HCT116 (cell line): ENCODE data around the gene NSRP1. TPM values are rescaled to one million over a fixed set of nuclear protein-coding genes. Genes with fewer than 3 reads are reported as not detected.

Source experiments
- ATAC-seq: fragments of 200-7000 bp; cut with Tn5 transposase; 2 replicates; pipeline ENCODE4 v1.9.1; 2020; ENCODE audit warnings: mild to moderate bottlenecking, moderate library complexity
- BruUV-seq: library from RNA; stranded (reverse); fragments of 400-500 nt; replicated peaks from 2 replicates; lab custom pipeline; 2021; lab: Mats Ljungman, UMichigan
- CTCF ChIA-PET: fragments of 300-600 bp; sonication (Branson Sonifier 250); formaldehyde crosslinking; loops from one replicate; lab custom pipeline; 2021; ENCODE audit warnings: antibody characterized with exemption; lab: Charles Lee
- POLR2A ChIA-PET: fragments of 300-600, 350-600 bp; sonication (Branson Sonifier 250); formaldehyde crosslinking; loops from one replicate; lab custom pipeline; 2021; ENCODE audit warnings: antibody characterized with exemption; lab: Charles Lee
- RAD21 ChIA-PET, 2 experiments: fragments of 300-600 bp; sonication (Branson Sonifier 250); formaldehyde crosslinking; loops; one replicate each; lab custom pipeline; 2023; ENCODE audit warnings: low total read pairs in 2 of 2; ENCODE audit not compliant: uncharacterized antibody in 2 of 2, unreplicated experiment in 2 of 2, low non-redundant PET in 1 of 2; lab: Charles Lee
- DNase-seq: peaks from one replicate; pipeline ENCODE4 v3.0.0-alpha.2; 2010; ENCODE audit warnings: low read depth, low spot score
- H2AFZ ChIP-seq: fragments of 200-600 bp; shearing (Covaris generic), sonication (generic); 2 replicates; pipeline ENCODE4 v1.6.1; 2017; ENCODE audit warnings: low read depth, mixed run types, mixed read lengths, antibody characterized with exemption, low read length; ENCODE audit not compliant: poor library complexity, severe bottlenecking
- H3K27ac ChIP-seq: 2 replicates; pipeline ENCODE4 v1.5.1; 2012; ENCODE audit warnings: low read depth, low read length
- H3K27me3 ChIP-seq: fragments of 200-600 bp; sonication (generic); 2 replicates; pipeline ENCODE4 v1.6.1; 2016; ENCODE audit warnings: mixed run types, low read length, mixed read lengths; ENCODE audit not compliant: insufficient read depth
- H3K36me3 ChIP-seq, 2 experiments: fragments of 200-500 bp in 1 of 2; fragments of 200-600 bp in 1 of 2; sonication (Bioruptor generic) in 1 of 2; sonication (generic) in 1 of 2; 2 replicates each; pipeline versions ENCODE4 v1.5.1 to v1.6.1; 2014 to 2016; ENCODE audit warnings: low read length in 2 of 2, inconsistent platforms in 1 of 2, mixed read lengths in 1 of 2, mixed run types in 1 of 2; ENCODE audit not compliant: insufficient read depth in 2 of 2, control insufficient read depth in 1 of 2
- H3K4me1 ChIP-seq, 2 experiments: fragments of 200-600 bp in 1 of 2; sonication (generic) in 1 of 2; 2 replicates each; pipeline versions ENCODE4 v1.5.1 to v1.6.1; 2012 to 2017; ENCODE audit warnings: low read length in 2 of 2, inconsistent platforms in 1 of 2, mild to moderate bottlenecking in 1 of 2, mixed read lengths in 1 of 2, mixed run types in 1 of 2, moderate library complexity in 1 of 2; ENCODE audit not compliant: insufficient read depth in 2 of 2, control insufficient read depth in 1 of 2
- H3K4me2 ChIP-seq: fragments of 200-600 bp; sonication (generic); 2 replicates; pipeline ENCODE4 v1.6.1; 2017; ENCODE audit warnings: mixed run types, low read length, mixed read lengths
- H3K4me3 ChIP-seq, 2 experiments: fragments of 200-600 bp in 1 of 2; sonication (generic) in 1 of 2; replicated peaks in 1 of 2; 2 replicates each; pipeline ENCODE4 v1.5.1; 2011 to 2016; ENCODE audit warnings: low read length in 2 of 2, control low read depth in 1 of 2, low read depth in 1 of 2, mild to moderate bottlenecking in 1 of 2, mixed read lengths in 1 of 2, mixed run types in 1 of 2
- H3K79me2 ChIP-seq: fragments of 200-600 bp; sonication (generic); 2 replicates; pipeline ENCODE4 v1.6.1; 2017; ENCODE audit warnings: mild to moderate bottlenecking, mixed run types, low read length, moderate library complexity, mixed read lengths; ENCODE audit not compliant: insufficient read depth
- H3K9ac ChIP-seq: fragments of 200-600 bp; sonication (generic); 2 replicates; pipeline ENCODE4 v1.6.1; 2016; ENCODE audit warnings: low read length, mixed read lengths
- H3K9me2 ChIP-seq: fragments of 200-600 bp; sonication (generic), shearing (Covaris generic); 2 replicates; pipeline ENCODE4 v1.6.1; 2017; ENCODE audit warnings: mixed run types, mild to moderate bottlenecking, moderate library complexity; ENCODE audit not compliant: insufficient read depth
- H3K9me3 ChIP-seq, 2 experiments: fragments of 200-500 bp in 1 of 2; fragments of 200-600 bp in 1 of 2; sonication (Bioruptor generic) in 1 of 2; sonication (generic) in 1 of 2; 2 replicates each; pipeline ENCODE4 v1.6.1; 2014 to 2017; ENCODE audit warnings: low read length in 2 of 2, mixed read lengths in 2 of 2, inconsistent platforms in 1 of 2, low read depth in 1 of 2, mild to moderate bottlenecking in 1 of 2, mixed run types in 1 of 2, moderate library complexity in 1 of 2; ENCODE audit not compliant: control insufficient read depth in 1 of 2, insufficient read depth in 1 of 2
- H4K20me1 ChIP-seq: fragments of 200-600 bp; sonication (generic), shearing (Covaris generic); 2 replicates; pipeline ENCODE4 v1.6.1; 2017; ENCODE audit warnings: mixed run types, mild to moderate bottlenecking, moderate library complexity; ENCODE audit not compliant: insufficient read depth
- ATF3 ChIP-seq: IDR thresholded peaks from 2 replicates; pipeline ENCODE4 v1.6.1; 2012
- CBX3 ChIP-seq: IDR thresholded peaks from 2 replicates; pipeline ENCODE4 v1.6.1; 2012; ENCODE audit warnings: low read depth
- CEBPB ChIP-seq: IDR thresholded peaks from 2 replicates; pipeline ENCODE4 v1.6.1; 2012; ENCODE audit warnings: low read depth
- CTCF ChIP-seq, 3 experiments: fragments of 200-600 bp in 1 of 3; sonication (generic) in 1 of 3; IDR thresholded peaks in 2 of 3; conservative IDR thresholded peaks in 1 of 3; 2 replicates each; pipeline ENCODE4 v1.5.1; 2012 to 2017; ENCODE audit warnings: low read depth in 2 of 3, low read length in 2 of 3, antibody characterized with exemption in 1 of 3, borderline replicate concordance in 1 of 3, control low read depth in 1 of 3, mild to moderate bottlenecking in 1 of 3, mixed read lengths in 1 of 3, mixed run types in 1 of 3, moderate library complexity in 1 of 3; ENCODE audit not compliant: insufficient read depth in 1 of 3
- EGR1 ChIP-seq: IDR thresholded peaks from 2 replicates; pipeline ENCODE4 v1.6.1; 2012; ENCODE audit warnings: low read depth
- EZH2 ChIP-seq: fragments of 200-600 bp; sonication (generic); IDR thresholded peaks from 2 replicates; pipeline ENCODE4 v1.6.1; 2017; ENCODE audit warnings: antibody characterized with exemption, mixed run types
- EZH2phosphoT487 ChIP-seq: fragments of 200-600 bp; IDR thresholded peaks from 2 replicates; pipeline ENCODE4 v1.6.1; 2018; ENCODE audit warnings: antibody characterized with exemption, borderline replicate concordance
- FOSL1 ChIP-seq: IDR thresholded peaks from 2 replicates; pipeline ENCODE4 v1.6.1; 2012; ENCODE audit warnings: low read depth
- MAX ChIP-seq: IDR thresholded peaks from 2 replicates; pipeline ENCODE4 v1.6.1; 2012
- POLR2A ChIP-seq: IDR thresholded peaks from 2 replicates; pipeline ENCODE4 v1.7.0; 2011; ENCODE audit warnings: borderline replicate concordance; ENCODE audit not compliant: insufficient read depth, insufficient read length; ENCODE audit errors: extremely low read depth
- RAD21 ChIP-seq: IDR thresholded peaks from 2 replicates; pipeline ENCODE4 v1.6.1; 2012; ENCODE audit warnings: low read depth, mild to moderate bottlenecking
- REST ChIP-seq: IDR thresholded peaks from 2 replicates; pipeline ENCODE4 v1.6.1; 2012; ENCODE audit warnings: low read depth
- SIN3A ChIP-seq: IDR thresholded peaks from 2 replicates; pipeline ENCODE4 v1.6.1; 2012; ENCODE audit warnings: low read depth
- SP1 ChIP-seq: IDR thresholded peaks from 2 replicates; pipeline ENCODE4 v1.6.1; 2012; ENCODE audit warnings: low read depth
- SRF ChIP-seq: IDR thresholded peaks from 2 replicates; pipeline ENCODE4 v1.6.1; 2012; ENCODE audit warnings: low read depth
- TCF7L2 ChIP-seq: IDR thresholded peaks from 2 replicates; pipeline ENCODE4 v1.7.0; 2011; ENCODE audit warnings: borderline replicate concordance, inconsistent platforms; ENCODE audit not compliant: insufficient read depth, insufficient read length; ENCODE audit errors: extremely low read depth
- YY1 ChIP-seq: IDR thresholded peaks from 2 replicates; pipeline ENCODE4 v1.6.1; 2011; ENCODE audit warnings: low read length, low read depth, moderate library complexity, mild to moderate bottlenecking; ENCODE audit not compliant: insufficient replicate concordance; ENCODE audit errors: extremely low read depth
- ZBTB33 ChIP-seq: IDR thresholded peaks from 2 replicates; pipeline ENCODE4 v1.6.1; 2011; ENCODE audit warnings: mild to moderate bottlenecking, low read length, moderate library complexity; ENCODE audit not compliant: insufficient replicate concordance; ENCODE audit errors: extremely low read depth
- ZFX ChIP-seq: fragments of 450-650 bp; IDR thresholded peaks from 2 replicates; pipeline ENCODE4 v1.6.1; 2017
- intact Hi-C: fragments of 100-400 bp; cut with micrococcal nuclease; formaldehyde crosslinking; loops from 2 replicates; pipeline ENCODE4 v1.10.0; 2022
- total RNA-seq: library from RNA; stranded (reverse); gene quantifications from one replicate; pipeline ENCODE4 v1.2.1, GENCODE V29; 2021; ENCODE audit not compliant: unreplicated experiment

The NSRP1 gene
- total RNA-seq, 1 experiment from 2014 or later = 24.9 TPM

- Histone ChIP-seq H3K9me3 (no peaks in the 10 kb centered on the region), H3K27me3 (no peaks in the 10 kb centered on the region), H3K27ac (no peak overlapping the region), H3K4me3 (no peak overlapping the region), H3K9me2 (no peaks in the 10 kb centered on the region), H3K9ac (no peak overlapping the region), H3K4me2 (no peak overlapping the region), H3K79me2 (peaks cover 59% of the 10 kb centered on the region), H2AFZ (no peak overlapping the region), H3K4me1 (no peaks in the 10 kb centered on the region), H4K20me1 (0 out of 2 replicates have a peak, but pooled peaks cover 4% of the 10 kb centered on the region), H3K36me3 (peaks cover 9 to 12% of the 10 kb centered on the region in 2 experiments)
- TF ChIP-seq SRF (no peak), EZH2phosphoT487 (no peak), RAD21 (no peak), SP1 (no peak), SIN3A (no peak), YY1 (no peak), ZBTB33 (no peak), TCF7L2 (no peak), POLR2A (no peak), FOSL1 (no peak), ZFX (no peak), ATF3 (no peak), CEBPB (no peak), MAX (no peak), EGR1 (no peak), CTCF (IDR thresholded peaks at IDR 0.05 in 2 of 3, conservative IDR thresholded peaks at IDR 0.05 in 1 of 3; ENCODE audit: borderline replicate concordance in 1 of 3, insufficient read depth in 1 of 3, low read depth in 2 of 3, low read length in 2 of 3) (no peak), EZH2 (no peak), CBX3 (no peak), REST (no peak)
- no peak for DNase-seq
- no peak for ATAC-seq
- intact Hi-C loops = no loop called here
- RAD21 ChIA-PET = no interaction called here
- CTCF ChIA-PET = no interaction called here
- no TSS peak for BruUV-seq
- POLR2A ChIA-PET = interaction anchor here (0.9 kb wide), 1 partner anchor 19 kb away, joined by 3 read pairs; no protein-coding TSS in a partner anchor
Observed at GRCh38 chr17:30172560-30172959, 55.9 kb downstream of the NSRP1 start.
